Measurements from ENCODE around the gene TMUB2.

DNA sequence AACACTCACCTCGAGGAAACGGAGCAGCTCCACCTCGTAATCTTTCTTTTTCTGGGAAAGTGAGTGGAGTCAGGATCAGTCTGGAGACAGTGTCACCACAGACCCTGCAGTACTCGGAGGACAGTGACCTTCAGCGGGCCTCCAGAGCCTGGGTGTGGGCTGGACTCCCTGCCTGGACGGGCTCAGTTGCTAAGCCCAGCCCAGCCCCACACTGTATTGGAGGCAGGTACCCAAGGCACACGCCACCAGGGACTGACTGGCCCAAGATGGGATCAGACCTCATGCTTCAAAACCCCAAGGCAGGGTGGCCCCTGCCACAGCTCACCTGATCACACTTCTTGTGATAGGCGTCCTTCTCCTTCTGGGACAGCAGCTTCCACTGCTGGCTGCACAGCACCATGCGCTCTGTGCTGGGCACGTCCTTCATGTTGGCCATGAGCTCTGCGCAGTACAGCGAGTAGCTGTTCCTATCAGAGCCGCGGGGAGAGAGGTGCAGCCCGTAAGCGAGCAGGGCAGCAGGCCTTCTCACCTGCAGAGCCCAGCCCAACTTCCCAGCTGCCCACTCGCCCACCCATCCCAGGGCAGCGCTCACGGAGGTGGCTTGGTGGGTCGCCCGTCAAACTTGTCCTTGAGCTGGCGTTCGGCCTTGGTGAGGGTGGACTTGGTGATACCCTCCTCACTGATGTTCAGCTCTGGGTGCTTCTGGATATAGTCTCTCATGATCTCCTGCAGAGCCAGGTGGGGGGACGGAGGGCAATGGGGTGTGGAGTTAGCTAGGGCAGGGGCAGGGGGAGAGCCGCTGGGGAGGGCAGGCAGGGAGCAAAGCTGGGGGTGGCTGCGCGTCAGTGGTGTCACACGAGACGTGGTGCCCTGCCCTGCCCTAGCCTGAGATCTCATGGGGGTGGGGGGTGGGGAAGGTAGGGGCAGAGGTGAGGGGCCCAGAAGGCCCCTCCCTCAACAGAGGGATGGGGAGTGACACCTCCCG is 24.8 kb downstream of the TMUB2 start:
- TF ChIP-seq, protein P1, sequence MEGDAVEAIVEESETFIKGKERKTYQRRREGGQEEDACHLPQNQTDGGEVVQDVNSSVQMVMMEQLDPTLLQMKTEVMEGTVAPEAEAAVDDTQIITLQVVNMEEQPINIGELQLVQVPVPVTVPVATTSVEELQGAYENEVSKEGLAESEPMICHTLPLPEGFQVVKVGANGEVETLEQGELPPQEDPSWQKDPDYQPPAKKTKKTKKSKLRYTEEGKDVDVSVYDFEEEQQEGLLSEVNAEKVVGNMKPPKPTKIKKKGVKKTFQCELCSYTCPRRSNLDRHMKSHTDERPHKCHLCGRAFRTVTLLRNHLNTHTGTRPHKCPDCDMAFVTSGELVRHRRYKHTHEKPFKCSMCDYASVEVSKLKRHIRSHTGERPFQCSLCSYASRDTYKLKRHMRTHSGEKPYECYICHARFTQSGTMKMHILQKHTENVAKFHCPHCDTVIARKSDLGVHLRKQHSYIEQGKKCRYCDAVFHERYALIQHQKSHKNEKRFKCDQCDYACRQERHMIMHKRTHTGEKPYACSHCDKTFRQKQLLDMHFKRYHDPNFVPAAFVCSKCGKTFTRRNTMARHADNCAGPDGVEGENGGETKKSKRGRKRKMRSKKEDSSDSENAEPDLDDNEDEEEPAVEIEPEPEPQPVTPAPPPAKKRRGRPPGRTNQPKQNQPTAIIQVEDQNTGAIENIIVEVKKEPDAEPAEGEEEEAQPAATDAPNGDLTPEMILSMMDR (IDR thresholded peaks at IDR 0.05): no peak
- TF ChIP-seq POLR2A (IDR thresholded peaks at IDR 0.05) (no peak), POLR2AphosphoS5 (IDR thresholded peaks at IDR 0.05) (no peak), EP300 (IDR thresholded peaks at IDR 0.05) (no peak)

Data from upper lobe of left lung (tissue), 4 donors.